Heart left ventricle (tissue), 13 donors: ENCODE data around the gene YPEL2.

Experiments used
- CTCF ChIP-seq, 12 donors: fragments of 200-600 bp; sonication (generic) in 4 of 12; IDR thresholded peaks; one replicate each; pipeline versions ENCODE4 v1.5.0 to v1.8.0; 2018 to 2022; ENCODE audit warnings: antibody characterized with exemption in 12 of 12, mild to moderate bottlenecking in 5 of 12
- POLR2A ChIP-seq, 2 donors: fragments of 450-650 bp; IDR thresholded peaks; one replicate each; pipeline ENCODE4 v1.6.1; 2017; ENCODE audit warnings: antibody characterized with exemption in 2 of 2, mild to moderate bottlenecking in 2 of 2, moderate library complexity in 2 of 2
- donor health status: ischemic (EF 13 %, LVEDD 7.1; RV severe dilation, severe dysfunction).
- donor health status: DM: no; HTN: yes; CAD: no.
- donor health status: DM: no; HTN: no; CAD: no.
- donor health status: ischemic (EF 25% LVEDD 6.9; RV normal size, moderate dysfunction).
- donor health status: ischemic (EF 25% LVEDD 5.7; RV mildly dilated, moderate dysfunction).
- donor health status: ischemic (EF 35%, LVEDD 5.7; RV mildly dilated, moderate dysfunction).
- donor health status: nonischemic (EF 11% LVEDD 7.7; RV severe dilation, severe dysfunction).
- donor health status: DM: yes; HTN: yes; CAD: no.
- donor health status: PGD.
- donor health status: ischemic (EF 29% LVEDD 5.4; RV normal size, mild dysfunction).
- donor health status: nonischemic (EF 23%, LVEDD 6.1; RV moderate dilation, normal function).

DNA sequence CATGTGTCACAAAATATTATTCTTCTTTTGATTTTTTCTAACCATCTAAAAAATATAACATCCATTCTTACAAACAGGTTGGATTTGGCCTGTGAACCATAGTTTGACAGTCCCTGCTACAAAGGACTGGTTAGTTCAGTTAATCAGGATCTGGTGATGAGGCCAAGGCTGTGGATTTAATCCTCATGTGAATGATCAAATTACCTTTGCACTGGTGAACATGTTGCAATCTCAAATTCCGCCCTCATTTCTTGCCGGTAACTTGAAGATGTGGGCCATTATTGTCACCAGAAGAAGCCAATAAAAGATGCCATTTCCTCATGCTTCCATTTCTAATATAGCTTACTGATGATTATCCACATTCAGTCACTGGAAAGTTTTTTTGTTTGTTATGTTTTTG is 35.3 kb upstream of the YPEL2 start:
- TF ChIP-seq CTCF (IDR thresholded peaks at IDR 0.05) (no peak), POLR2A (IDR thresholded peaks at IDR 0.05) (no peak)
